GM10266 (cell line): Measurements from ENCODE around the gene NPR2.

Experiments
- DNase-seq: peaks from one replicate; pipeline ENCODE4 v3.0.0; 2012; ENCODE audit errors: extremely low spot score
- TF ChIP-seq, protein P1 (sequence below): IDR thresholded peaks from 2 replicates; pipeline ENCODE4 v1.5.1; 2012; ENCODE audit warnings: mild to moderate bottlenecking, low read depth; ENCODE audit not compliant: control insufficient read depth, insufficient read depth; ENCODE audit errors: missing control alignments

NPR2 gene

DNA sequence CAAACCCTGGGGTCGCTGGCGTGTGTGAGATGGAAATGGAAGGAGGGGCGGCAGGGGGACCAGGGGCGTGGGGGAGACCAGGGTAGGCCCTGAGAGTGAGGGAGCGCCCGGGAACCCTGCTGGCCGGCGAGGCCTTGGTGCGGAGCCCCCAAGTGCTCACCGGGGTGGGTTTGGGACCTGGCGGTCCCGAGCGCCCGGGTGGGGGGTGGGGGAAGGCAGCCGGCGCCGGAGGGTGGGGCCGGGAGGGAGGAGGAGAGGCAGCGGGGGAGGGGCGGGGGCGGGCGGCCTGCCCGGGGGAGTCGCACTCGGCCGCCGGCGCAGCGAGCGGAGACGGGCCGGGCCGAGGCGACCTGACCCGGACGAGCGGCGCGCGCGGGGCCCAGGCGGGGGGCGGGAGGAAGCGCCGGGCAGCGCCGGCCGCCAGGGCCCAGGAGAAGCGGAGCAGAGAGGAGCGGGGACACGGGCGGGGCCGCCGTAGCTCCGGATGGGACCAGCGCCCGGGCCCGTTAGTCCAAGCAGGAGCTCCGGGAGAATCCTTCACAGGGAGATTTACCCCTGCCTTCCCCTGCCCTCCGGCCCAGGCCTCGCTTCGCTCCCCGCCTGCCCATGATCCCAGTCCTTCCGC is at the start of gene NPR2:
Gene NPR2 (plus strand): TSS at position 295 of the 625 bp plus-strand sequence. CDS start 818 bp downstream, outside the sequence.
- DNase-seq = no peak
- TF ChIP-seq, protein P1, sequence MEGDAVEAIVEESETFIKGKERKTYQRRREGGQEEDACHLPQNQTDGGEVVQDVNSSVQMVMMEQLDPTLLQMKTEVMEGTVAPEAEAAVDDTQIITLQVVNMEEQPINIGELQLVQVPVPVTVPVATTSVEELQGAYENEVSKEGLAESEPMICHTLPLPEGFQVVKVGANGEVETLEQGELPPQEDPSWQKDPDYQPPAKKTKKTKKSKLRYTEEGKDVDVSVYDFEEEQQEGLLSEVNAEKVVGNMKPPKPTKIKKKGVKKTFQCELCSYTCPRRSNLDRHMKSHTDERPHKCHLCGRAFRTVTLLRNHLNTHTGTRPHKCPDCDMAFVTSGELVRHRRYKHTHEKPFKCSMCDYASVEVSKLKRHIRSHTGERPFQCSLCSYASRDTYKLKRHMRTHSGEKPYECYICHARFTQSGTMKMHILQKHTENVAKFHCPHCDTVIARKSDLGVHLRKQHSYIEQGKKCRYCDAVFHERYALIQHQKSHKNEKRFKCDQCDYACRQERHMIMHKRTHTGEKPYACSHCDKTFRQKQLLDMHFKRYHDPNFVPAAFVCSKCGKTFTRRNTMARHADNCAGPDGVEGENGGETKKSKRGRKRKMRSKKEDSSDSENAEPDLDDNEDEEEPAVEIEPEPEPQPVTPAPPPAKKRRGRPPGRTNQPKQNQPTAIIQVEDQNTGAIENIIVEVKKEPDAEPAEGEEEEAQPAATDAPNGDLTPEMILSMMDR = no peak

DNA sequence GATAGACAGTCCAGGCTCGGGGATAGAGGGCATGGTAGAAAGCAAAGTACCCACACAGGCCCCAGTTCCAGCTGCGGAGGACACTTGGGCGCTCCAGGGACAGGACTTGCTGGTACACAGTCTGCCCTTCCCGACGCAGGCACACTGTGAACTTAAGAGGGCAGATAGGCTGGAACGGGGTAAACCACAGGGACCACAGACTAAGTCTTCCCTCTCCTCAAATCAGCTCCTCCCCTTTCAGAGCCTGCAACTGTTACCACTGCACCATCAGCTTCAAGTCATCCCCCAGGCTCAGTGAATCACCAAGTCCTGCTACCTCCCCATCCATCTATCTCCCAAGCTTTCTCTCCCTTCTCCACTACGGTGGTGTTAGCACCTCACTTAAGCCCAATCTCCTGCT is 49.7 kb upstream of the NPR2 start:
- TF ChIP-seq, protein P1 = no peak
- DNase-seq = no peak

DNA sequence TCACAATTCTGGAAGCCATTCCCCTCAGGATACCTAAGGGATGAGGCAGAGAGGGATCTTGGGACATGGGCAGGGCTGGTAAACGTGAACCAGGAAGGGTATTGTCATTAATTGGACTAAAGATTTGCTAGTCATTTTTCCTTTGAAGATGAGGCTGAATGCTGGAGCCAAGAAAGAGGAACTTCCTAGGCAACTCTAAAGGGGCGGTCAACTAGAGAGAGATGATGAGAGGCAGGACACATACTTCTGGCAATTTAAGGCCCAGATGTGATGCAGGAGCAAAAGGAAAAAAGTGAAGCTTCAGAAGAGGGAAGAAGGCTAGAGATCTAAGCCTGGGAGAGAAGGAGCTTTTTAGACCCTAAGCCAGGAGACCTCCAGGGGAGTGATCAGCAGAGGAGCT is 47.9 kb upstream of the NPR2 start:
- DNase-seq = no peak

DNA sequence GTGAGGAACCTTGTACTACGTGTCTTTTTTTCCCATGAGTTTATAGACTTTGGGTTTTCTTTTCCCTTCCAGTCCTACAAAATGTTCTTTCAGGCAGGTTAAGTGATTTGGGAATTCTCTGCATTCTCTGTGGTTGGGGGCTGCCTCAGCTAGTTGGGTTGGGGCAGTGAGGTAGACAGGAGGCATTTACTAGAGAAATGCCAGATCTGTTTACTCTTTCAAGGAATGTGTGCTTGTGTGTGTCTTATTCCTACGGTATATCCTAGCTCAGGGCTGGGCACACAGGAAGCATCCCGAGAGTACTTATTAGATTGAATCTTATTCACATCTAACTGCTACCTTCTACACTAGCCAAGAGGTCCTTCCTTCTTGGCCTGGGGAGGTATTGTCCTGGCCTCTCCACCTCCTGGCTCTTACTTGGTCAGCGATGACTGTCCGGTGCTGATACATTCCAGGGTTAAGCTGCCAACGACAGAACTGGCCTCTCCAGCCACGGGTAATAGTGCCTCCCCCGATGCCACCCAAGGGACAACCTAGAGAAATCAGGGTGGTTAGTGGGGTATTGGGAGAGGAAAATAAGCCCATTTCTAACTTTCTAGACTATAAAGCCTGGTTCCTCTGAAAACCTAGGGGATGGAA is 47.4 kb upstream of the NPR2 start:
- no peak for DNase-seq
- TF ChIP-seq, protein P1 = no peak

More for the DNA sequence above, 47.9 kb upstream of the NPR2 start:
- TF ChIP-seq, protein P1 = no peak

DNA sequence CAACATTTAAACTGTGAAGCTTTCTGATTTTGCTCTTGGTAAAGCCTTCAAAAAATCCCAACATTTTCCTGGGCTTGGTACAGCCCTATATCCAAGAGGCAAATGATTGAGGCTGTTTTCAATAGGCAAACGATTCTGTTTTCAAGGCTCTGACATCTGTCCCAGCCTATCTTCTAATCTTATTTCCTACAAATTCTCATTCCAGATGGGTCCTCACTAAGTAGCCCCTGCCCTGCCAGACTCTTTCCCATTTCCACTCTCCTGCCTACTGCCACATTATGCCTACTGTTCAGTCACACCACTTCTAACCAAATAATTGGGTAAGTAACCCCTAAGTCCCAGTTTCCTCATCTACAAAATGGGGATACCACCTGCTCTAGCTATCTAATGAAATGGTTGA is 45.8 kb upstream of the NPR2 start:
- DNase-seq = no peak
- TF ChIP-seq, protein P1 = no peak

DNA sequence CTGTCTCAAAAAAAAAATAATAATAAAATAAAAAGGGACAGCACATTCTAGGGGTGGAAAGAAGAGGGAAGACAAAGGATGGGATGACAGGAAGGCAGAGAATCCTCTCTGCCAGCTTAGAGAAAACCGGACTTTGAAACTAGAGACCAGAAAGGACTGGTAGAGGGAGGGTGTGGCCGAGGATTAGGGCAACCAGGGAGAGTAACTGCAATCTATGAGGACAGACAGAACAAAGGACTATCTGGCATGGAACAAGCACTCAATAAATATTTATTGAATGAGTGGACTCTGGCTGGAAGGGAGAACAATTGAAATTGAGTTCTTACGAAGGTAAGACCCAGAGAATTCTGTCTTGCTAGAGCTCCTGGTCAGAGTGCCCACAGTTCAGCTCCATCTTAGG is 44.8 kb upstream of the NPR2 start:
- no peak for DNase-seq
- TF ChIP-seq, protein P1 = no peak

DNA sequence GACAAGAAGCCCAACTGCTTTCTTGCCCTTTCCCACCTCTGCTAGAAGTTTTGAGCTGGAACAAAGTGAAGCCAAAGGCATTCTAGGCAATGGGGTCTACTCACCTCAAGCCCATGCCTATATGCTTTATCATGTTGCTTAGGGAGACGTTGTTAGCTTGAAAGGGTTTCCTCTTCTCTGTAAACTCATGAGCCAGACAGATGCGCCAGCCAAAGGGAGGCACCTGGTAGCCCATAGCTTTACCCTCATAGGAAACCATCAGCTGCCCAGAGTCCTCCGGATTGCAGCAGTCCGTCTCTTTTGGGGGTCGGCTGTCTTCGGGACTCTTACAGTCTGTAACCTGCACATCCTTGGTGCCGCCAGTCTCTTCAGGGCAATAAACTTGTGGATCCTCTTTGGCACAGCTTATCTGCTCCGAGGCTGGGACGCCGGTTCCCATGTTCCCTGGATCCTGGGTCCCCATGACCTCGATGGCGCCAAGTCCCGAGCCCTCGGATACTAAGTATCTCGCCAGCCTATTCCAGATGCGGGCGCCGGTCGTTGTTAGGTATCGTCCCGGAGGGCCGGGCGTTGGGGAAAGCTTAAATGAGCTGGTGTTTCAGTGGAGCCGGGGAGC is 43.0 kb upstream of the NPR2 start:
- DNase-seq = no peak
- TF ChIP-seq, protein P1 = no peak
